Endodermal cell (in vitro differentiated cells): ENCODE results near the gene CBFA2T3. TPM values are rescaled to one million over a fixed set of nuclear protein-coding genes. Genes with fewer than 3 reads are reported as not detected.
A peak's percentile ranks its signal among the peaks of the same experiment; 100 is the strongest.

ENCODE experiments used
- DNase-seq: peaks from one replicate; pipeline ENCODE4 v3.0.0-alpha.2; 2017
- H3K27ac ChIP-seq: 2 replicates; pipeline ENCODE4 v1.5.1; 2013; ENCODE audit warnings: mild to moderate bottlenecking, low read depth, low read length, moderate library complexity
- H3K27me3 ChIP-seq: 2 replicates; pipeline ENCODE4 v1.6.1; 2013; ENCODE audit warnings: mild to moderate bottlenecking, low read length, moderate library complexity; ENCODE audit not compliant: insufficient read depth, control insufficient read depth, poor library complexity, severe bottlenecking
- H3K36me3 ChIP-seq: 2 replicates; pipeline ENCODE4 v1.7.0; 2013; ENCODE audit warnings: mild to moderate bottlenecking, low read length, moderate library complexity; ENCODE audit not compliant: control insufficient read depth, insufficient read depth
- H3K4me1 ChIP-seq: one replicate; pipeline ENCODE4 v1.7.0; 2013; ENCODE audit warnings: low read length; ENCODE audit not compliant: control insufficient read depth, insufficient read depth
- H3K4me3 ChIP-seq: 2 replicates; pipeline ENCODE4 v1.5.1; 2013; ENCODE audit warnings: mild to moderate bottlenecking, low read length, moderate library complexity
- H3K9ac ChIP-seq: 2 replicates; pipeline ENCODE4 v1.6.1; 2013; ENCODE audit warnings: mild to moderate bottlenecking, low read length, moderate library complexity; ENCODE audit not compliant: poor library complexity, severe bottlenecking; ENCODE audit errors: extremely low read depth
- H3K9me3 ChIP-seq: 2 replicates; pipeline ENCODE4 v1.6.1; 2013; ENCODE audit warnings: mild to moderate bottlenecking, low read length, moderate library complexity; ENCODE audit not compliant: control insufficient read depth
- H3K27ac Mint-ChIP-seq: 2 replicates; pipeline ENCODE4 v1.8.0; 2020; ENCODE audit warnings: mixed read lengths
- H3K27me3 Mint-ChIP-seq: 2 replicates; pipeline ENCODE4 v1.8.0; 2021; ENCODE audit warnings: mild to moderate bottlenecking, mixed read lengths; ENCODE audit not compliant: insufficient read depth
- H3K36me3 Mint-ChIP-seq: 2 replicates; pipeline ENCODE4 v1.8.0; 2020; ENCODE audit warnings: low read depth, mixed read lengths
- H3K4me1 Mint-ChIP-seq: 2 replicates; pipeline ENCODE4 v1.8.0; 2020; ENCODE audit warnings: mixed read lengths
- H3K4me3 Mint-ChIP-seq: 2 replicates; pipeline ENCODE4 v1.8.0; 2020; ENCODE audit warnings: mild to moderate bottlenecking, moderate library complexity, mixed read lengths
- H3K9me3 Mint-ChIP-seq: 2 replicates; pipeline ENCODE4 v1.8.0; 2020; ENCODE audit warnings: mild to moderate bottlenecking, mixed read lengths
- WGBS, 2 experiments: methylation state at CpG; one replicate each; pipeline versions ENCODE4 v1.1.5 to v1.1.7; 2013; ENCODE audit warnings: missing lambda C conversion rate in 2 of 2, mixed read lengths in 1 of 2; ENCODE audit not compliant: insufficient coverage in 1 of 2, insufficient read length in 1 of 2; 5-methylcytosine and 5-hydroxymethylcytosine counted together
- total RNA-seq, 2 donors: library from RNA; stranded (reverse); fragmentation: NEBNext Ultra II Directional in 1 of 2; extraction: Animal tissue kit (Norgen Biotek cat#: 25700) in 1 of 2; gene quantifications; 2 replicates in 1 of 2; 3 replicates in 1 of 2; pipeline ENCODE4 v1.2.1, GENCODE V29; 2021
- TF ChIP-seq, protein P1 (sequence below): fragments of 200-600 bp; sonication (generic); conservative IDR thresholded peaks from 2 replicates; pipeline ENCODE4 v1.5.0; 2021; ENCODE audit warnings: antibody characterized with exemption, mild to moderate bottlenecking

The CBFA2T3 gene
- total RNA-seq, 2 donors from 2014 or later = 1.0 to 3.1 TPM

DNA sequence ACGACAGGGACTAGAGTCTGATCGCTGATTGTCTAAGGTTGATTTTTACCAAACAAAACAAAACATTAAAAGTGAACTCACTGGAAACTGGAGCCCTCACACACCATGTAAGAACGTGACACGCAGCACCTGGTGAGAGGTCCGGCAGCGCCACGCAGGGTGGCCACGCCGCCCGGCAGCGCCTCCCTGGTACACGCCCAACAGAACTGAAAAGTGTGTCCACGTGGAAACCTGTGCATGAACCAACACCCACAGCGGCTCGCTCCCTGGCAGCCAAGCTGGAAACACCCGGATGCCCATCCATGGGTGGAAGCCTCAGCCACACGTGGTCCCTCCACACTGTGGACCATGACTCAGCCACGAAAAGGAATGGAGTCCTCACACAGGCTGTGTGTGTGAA is 129.4 kb downstream of the CBFA2T3 start:
- Histone ChIP-seq H3K9me3 (no peaks in the 10 kb centered on the region), H3K4me3 (no peak overlapping the region), H3K9ac (no peak overlapping the region), H3K27ac (no peak overlapping the region), H3K4me1 (no peaks in the 10 kb centered on the region), H3K36me3 (no peaks in the 10 kb centered on the region), H3K27me3 (no peaks in the 10 kb centered on the region)
- Mint-ChIP-seq H3K4me1 (no peaks in the 10 kb centered on the region), H3K4me3 (no peak overlapping the region), H3K27me3 (no peaks in the 10 kb centered on the region), H3K36me3 (peaks cover 36% of the 10 kb centered on the region), H3K27ac (no peak overlapping the region), H3K9me3 (peaks cover 4% of the 10 kb centered on the region)
- no peak for DNase-seq
- TF ChIP-seq, protein P1, sequence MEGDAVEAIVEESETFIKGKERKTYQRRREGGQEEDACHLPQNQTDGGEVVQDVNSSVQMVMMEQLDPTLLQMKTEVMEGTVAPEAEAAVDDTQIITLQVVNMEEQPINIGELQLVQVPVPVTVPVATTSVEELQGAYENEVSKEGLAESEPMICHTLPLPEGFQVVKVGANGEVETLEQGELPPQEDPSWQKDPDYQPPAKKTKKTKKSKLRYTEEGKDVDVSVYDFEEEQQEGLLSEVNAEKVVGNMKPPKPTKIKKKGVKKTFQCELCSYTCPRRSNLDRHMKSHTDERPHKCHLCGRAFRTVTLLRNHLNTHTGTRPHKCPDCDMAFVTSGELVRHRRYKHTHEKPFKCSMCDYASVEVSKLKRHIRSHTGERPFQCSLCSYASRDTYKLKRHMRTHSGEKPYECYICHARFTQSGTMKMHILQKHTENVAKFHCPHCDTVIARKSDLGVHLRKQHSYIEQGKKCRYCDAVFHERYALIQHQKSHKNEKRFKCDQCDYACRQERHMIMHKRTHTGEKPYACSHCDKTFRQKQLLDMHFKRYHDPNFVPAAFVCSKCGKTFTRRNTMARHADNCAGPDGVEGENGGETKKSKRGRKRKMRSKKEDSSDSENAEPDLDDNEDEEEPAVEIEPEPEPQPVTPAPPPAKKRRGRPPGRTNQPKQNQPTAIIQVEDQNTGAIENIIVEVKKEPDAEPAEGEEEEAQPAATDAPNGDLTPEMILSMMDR = no peak
- WGBS, 2 experiments = 94 to 96% methylated on average over 16 to 18 of the region's 18 CpGs

DNA sequence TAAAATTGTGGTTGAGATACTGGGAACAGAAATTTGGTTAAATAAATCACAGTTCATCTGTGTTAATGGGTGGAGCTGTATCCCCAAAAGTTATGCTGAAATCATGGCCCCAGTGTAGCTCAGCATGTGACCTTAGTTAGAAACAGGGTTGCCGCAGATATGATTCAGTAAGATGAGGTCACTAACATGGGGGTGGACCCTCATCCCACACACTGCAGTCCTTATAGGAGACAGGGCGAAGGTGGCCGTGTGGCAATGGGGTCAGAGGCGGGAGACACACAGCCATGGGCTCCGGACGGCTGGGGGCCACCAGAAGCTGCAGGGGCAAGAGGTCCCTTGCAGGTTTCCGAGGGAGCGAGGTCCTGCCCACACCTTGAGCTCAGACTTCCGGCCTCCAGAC is 130.9 kb downstream of the CBFA2T3 start:
- H3K27ac Mint-ChIP-seq = no peak overlapping the region
- H3K27me3 ChIP-seq = no peaks in the 10 kb centered on the region
- peaks cover 22% of the 10 kb centered on the region for H3K36me3 Mint-ChIP-seq
- H3K36me3 ChIP-seq = no peaks in the 10 kb centered on the region
- no peak for DNase-seq
- no peaks in the 10 kb centered on the region for H3K4me1 ChIP-seq
- TF ChIP-seq, protein P1 = no peak
- H3K27me3 Mint-ChIP-seq = no peaks in the 10 kb centered on the region
- no peak overlapping the region for H3K27ac ChIP-seq
- no peaks in the 10 kb centered on the region for H3K9me3 ChIP-seq
- H3K9me3 Mint-ChIP-seq = peaks cover 2% of the 10 kb centered on the region
- no peaks in the 10 kb centered on the region for H3K4me1 Mint-ChIP-seq
- H3K4me3 ChIP-seq = no peak overlapping the region
- H3K9ac ChIP-seq = no peak overlapping the region
- WGBS, 2 experiments = 94 to 100% methylated on average over 6 to 9 of the region's 9 CpGs
- H3K4me3 Mint-ChIP-seq = no peak overlapping the region

DNA sequence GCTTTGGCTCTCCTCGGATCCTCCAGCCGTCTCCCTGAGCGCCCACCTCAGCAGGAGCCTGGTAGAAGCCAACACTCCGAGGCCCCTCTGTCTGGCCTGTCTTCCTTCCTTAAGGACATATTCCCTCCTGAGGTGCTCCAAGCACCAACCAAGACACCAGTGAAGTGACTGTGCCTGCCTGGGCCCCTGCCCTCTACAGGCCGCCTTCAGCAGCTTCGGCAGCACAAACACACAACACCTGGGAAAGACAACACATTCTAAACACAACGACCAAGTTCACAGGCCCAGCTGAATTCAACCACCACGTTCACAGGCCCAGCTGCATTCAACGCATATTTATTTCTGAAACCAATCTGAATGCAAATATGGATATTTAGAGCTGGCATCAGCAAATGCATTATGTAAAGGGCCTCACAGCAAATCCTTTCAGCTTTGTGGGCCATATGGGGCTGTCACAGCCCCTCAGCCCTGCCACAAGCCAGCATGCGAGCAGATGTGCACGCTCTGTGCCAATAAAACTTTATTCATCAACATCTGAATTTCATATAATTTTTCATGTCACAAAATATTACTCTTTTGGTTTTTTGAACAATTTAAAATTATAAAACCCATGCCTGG is 132.5 kb downstream of the CBFA2T3 start:
- no peaks in the 10 kb centered on the region for H3K27me3 Mint-ChIP-seq
- H3K4me1 ChIP-seq = no peaks in the 10 kb centered on the region
- peak overlapping the region; percentile 47 for H3K27ac ChIP-seq
- H3K27me3 ChIP-seq = no peaks in the 10 kb centered on the region
- H3K9me3 Mint-ChIP-seq = no peaks in the 10 kb centered on the region
- H3K4me1 Mint-ChIP-seq = no peaks in the 10 kb centered on the region
- no peak overlapping the region for H3K4me3 Mint-ChIP-seq
- no peaks in the 10 kb centered on the region for H3K9me3 ChIP-seq
- H3K36me3 Mint-ChIP-seq = peaks cover 19% of the 10 kb centered on the region
- 79 to 96% methylated on average over 6 to 11 of the region's 11 CpGs for WGBS, 2 experiments
- peak overlapping the region; percentile 32 for H3K27ac Mint-ChIP-seq
- H3K9ac ChIP-seq = no peak overlapping the region
- H3K4me3 ChIP-seq = no peak overlapping the region
- peak; percentile 79 for DNase-seq
- TF ChIP-seq, protein P1 = peak; percentile 74
- H3K36me3 ChIP-seq = no peaks in the 10 kb centered on the region
